IPS-11a (cell line): ENCODE data around the gene ACTR1A.
A peak's percentile ranks its signal among the peaks of the same experiment; 100 is the strongest.

Experiments used
- H3K4me3 ChIP-seq: one replicate; pipeline ENCODE4 v1.5.1; 2013; ENCODE audit warnings: low read depth, low read length, control low read depth

The ACTR1A gene

DNA sequence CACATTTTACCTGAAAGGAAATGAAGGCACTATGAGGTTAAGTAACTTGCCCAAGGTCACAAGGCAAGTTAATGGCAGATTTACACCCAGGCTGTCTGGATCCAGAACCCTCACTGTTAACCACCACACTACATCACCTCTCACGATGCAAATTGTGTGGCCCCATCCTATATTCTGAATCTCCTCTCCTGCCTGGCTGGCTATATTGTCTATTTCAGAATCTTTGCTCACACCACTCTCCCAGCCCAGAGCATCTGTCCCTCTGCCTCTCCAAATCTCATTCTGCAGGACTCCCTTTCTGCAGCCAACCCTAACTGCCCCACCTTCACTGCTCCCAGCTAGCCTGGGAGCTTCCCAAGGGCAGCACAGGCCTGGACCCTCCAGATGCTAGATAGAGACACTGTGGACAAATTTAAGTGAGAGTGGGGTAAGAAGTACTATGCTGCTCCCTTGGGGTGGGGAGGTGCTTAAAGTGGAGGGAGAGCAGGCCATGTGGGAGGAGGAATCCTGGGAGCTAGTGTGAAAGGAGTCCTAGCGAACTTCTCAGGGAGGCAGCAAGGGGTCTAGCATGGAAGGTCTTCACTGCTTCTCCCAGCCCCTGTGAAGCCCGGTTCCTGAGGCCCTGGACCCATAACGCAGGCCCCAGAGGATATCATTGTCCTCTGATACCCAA is 70.9 kb downstream of the ACTR1A start:
- peak overlapping the region; percentile 78 for H3K4me3 ChIP-seq

DNA sequence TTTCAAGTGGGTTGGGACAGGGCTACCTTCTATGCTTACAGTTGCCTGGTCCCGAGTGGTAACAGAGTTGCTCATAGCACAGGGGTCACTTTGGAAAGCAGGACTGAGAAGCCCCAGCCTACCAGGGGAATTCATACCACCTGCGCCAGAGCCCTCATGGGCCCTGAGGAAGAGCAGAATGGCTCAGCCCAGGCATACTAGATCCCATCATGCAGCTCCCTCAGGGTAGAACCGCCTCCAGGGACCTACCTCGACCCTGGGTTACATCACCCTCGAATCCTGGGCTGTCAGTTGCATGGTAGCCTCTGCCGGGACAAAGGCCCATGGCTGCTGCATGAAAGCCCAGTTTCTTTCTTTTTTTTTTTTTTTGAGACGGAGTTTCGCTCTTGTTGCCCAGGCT is 73.0 kb downstream of the ACTR1A start:
- H3K4me3 ChIP-seq, result no peak overlapping the region
